Thyroid gland (tissue), 4 donors: Measurements from ENCODE around the gene STRIP1.

ENCODE experiments used
- CTCF ChIP-seq, 6 experiments: fragments of 200-600 bp in 3 of 6; fragments of 450-650 bp in 3 of 6; sonication (generic) in 3 of 6; IDR thresholded peaks; one replicate each; pipeline ENCODE4 v1.5.1; 2016 to 2019; ENCODE audit warnings: antibody characterized with exemption in 6 of 6, mild to moderate bottlenecking in 2 of 6, inconsistent platforms in 1 of 6, moderate library complexity in 1 of 6
- POLR2A ChIP-seq, 2 donors: fragments of 450-650 bp; IDR thresholded peaks; one replicate each; pipeline ENCODE4 v1.6.1; 2017; ENCODE audit warnings: antibody characterized with exemption in 2 of 2, mild to moderate bottlenecking in 2 of 2, moderate library complexity in 1 of 2

DNA sequence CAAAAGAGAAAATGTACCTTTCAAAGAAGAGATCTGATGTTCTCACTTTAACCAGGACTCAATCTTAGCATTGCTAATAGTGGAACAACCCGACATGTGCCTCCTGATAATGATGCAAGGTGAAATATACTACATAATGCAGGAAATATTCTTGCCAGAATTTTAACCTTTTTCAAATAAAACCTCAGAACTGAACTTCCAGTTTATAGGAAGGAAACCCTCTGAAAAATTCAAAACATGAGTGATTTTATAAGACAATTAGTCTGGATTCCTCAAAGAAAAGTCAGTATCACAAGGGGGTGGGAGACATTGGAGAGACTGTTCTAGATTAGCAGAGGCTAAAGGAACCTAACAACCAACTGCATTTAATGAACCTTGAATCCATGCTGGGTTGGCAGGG is 31.7 kb upstream of the STRIP1 start:
- no peak for TF ChIP-seq CTCF (IDR thresholded peaks at IDR 0.05)
- no peak for TF ChIP-seq POLR2A (IDR thresholded peaks at IDR 0.05)
